Dendritic cell treated with granulocyte-macrophage colony-stimulating factor and Interleukin-4, amounts not matched to agents 40 ng/mL and 50 ng/mL, for 4 days (primary cell): ENCODE measurements around the gene MYO10.

Experiments used
- H3K27ac Mint-ChIP-seq: one replicate; pipeline ENCODE4 v1.8.0; 2022; ENCODE audit warnings: mild to moderate bottlenecking, mixed read lengths
- H3K27me3 Mint-ChIP-seq: one replicate; pipeline ENCODE4 v1.8.0; 2022; ENCODE audit warnings: mild to moderate bottlenecking, mixed read lengths
- H3K36me3 Mint-ChIP-seq: one replicate; pipeline ENCODE4 v1.8.0; 2022; ENCODE audit warnings: low read depth, mixed read lengths
- H3K4me1 Mint-ChIP-seq: one replicate; pipeline ENCODE4 v1.8.0; 2022; ENCODE audit warnings: low read depth, mixed read lengths
- H3K4me3 Mint-ChIP-seq: one replicate; pipeline ENCODE4 v1.8.0; 2022; ENCODE audit warnings: mild to moderate bottlenecking, moderate library complexity, mixed read lengths
- H3K9me3 Mint-ChIP-seq: one replicate; pipeline ENCODE4 v1.8.0; 2022; ENCODE audit warnings: mixed read lengths
- intact Hi-C: fragments of 100-400 bp; cut with micrococcal nuclease; formaldehyde crosslinking; loops from one replicate; pipeline ENCODE4 v1.15.0; 2022

The MYO10 gene

DNA sequence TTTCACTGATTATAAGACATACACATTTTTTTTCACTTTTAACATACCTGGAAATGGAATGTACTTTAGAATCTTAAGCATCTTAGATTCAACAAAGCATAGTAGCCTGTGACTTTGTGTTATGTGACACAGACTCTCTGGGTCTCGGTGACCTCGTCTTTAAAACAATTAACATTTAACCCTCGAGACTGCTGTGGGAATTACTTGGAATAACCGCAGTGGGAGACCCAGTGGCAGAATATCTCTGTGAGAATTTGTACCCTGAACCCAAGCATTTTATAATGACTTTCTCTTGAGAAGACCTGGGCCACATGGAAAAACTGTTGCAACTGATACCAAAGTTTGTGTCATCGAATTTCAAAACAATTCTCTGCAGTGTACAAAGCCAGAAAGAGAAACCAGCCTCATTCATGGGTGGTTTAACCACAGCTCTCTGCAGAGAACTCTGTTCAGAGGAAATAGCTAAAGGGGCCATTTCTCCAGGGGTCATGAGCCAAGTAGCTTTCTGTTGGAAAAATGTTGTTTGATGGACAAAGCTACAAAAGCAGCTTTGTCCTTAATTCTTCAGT is 309.3 kb downstream of the MYO10 start:
- Mint-ChIP-seq H3K36me3 (no peaks in the 10 kb centered on the region), H3K4me3 (no peak overlapping the region), H3K27ac (no peak overlapping the region), H3K4me1 (peaks cover 40% of the 10 kb centered on the region), H3K27me3 (no peaks in the 10 kb centered on the region), H3K9me3 (no peaks in the 10 kb centered on the region)
- intact Hi-C loops = no loop called here

- H3K4me1 Mint-ChIP-seq = peaks cover 40% of the 10 kb centered on the region
- H3K4me3 Mint-ChIP-seq = no peak overlapping the region
- H3K27me3 Mint-ChIP-seq = no peaks in the 10 kb centered on the region
- H3K9me3 Mint-ChIP-seq = no peaks in the 10 kb centered on the region
- no peak overlapping the region for H3K27ac Mint-ChIP-seq
- intact Hi-C loops = no loop called here
- H3K36me3 Mint-ChIP-seq = no peaks in the 10 kb centered on the region
Measured at GRCh38 chr5:16625096-16625495, 311.0 kb downstream of the MYO10 start.

GRCh38 chr5:16619136-16619535 is 317.0 kb downstream of the MYO10 start:
- H3K4me3 Mint-ChIP-seq = no peak overlapping the region
- H3K4me1 Mint-ChIP-seq = peaks cover 11% of the 10 kb centered on the region
- H3K27me3 Mint-ChIP-seq = peaks cover 17% of the 10 kb centered on the region
- H3K36me3 Mint-ChIP-seq = no peaks in the 10 kb centered on the region
- no peaks in the 10 kb centered on the region for H3K9me3 Mint-ChIP-seq
- intact Hi-C loops = no loop called here
- H3K27ac Mint-ChIP-seq = no peak overlapping the region

DNA sequence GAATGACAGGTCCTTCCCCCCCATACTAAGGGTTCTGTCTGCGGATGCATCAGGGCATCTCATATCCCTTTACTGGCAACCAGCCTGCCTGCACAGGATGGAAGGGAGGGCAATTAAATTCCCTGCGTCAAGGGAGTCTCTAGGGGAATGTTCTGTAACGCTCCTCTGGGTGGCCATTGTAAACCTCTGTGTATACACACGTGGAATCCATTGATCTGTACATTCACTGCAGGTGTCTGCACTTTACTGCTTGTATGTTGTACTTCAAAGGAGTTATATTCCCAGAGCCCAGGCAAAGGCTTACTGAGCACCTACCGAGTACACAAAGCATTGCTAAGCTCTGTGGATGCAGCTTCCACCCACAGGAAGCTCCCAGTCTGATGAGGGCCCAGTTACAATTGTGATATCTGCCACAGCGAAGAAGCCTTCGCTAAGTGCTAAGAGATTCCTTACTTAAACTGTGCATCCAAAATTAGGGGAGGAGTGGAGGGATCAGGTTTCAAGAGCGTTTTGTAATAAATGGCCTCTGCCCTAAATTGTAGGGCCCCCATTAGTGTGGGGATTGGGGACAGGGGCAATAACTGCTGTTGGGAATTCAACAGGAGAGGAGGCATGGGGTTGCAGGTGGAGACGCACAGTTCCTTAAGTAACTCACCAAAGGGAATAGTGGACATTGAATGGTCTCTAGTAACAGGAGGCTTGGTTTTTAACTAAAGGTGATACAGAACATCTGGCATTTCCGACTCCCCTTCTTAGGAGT is 317.8 kb downstream of the MYO10 start:
- intact Hi-C loops = no loop called here
- peaks cover 7% of the 10 kb centered on the region for H3K4me1 Mint-ChIP-seq
- no peaks in the 10 kb centered on the region for H3K9me3 Mint-ChIP-seq
- H3K36me3 Mint-ChIP-seq = no peaks in the 10 kb centered on the region
- H3K4me3 Mint-ChIP-seq = no peak overlapping the region
- H3K27ac Mint-ChIP-seq = no peak overlapping the region
- peaks cover 17% of the 10 kb centered on the region for H3K27me3 Mint-ChIP-seq

DNA sequence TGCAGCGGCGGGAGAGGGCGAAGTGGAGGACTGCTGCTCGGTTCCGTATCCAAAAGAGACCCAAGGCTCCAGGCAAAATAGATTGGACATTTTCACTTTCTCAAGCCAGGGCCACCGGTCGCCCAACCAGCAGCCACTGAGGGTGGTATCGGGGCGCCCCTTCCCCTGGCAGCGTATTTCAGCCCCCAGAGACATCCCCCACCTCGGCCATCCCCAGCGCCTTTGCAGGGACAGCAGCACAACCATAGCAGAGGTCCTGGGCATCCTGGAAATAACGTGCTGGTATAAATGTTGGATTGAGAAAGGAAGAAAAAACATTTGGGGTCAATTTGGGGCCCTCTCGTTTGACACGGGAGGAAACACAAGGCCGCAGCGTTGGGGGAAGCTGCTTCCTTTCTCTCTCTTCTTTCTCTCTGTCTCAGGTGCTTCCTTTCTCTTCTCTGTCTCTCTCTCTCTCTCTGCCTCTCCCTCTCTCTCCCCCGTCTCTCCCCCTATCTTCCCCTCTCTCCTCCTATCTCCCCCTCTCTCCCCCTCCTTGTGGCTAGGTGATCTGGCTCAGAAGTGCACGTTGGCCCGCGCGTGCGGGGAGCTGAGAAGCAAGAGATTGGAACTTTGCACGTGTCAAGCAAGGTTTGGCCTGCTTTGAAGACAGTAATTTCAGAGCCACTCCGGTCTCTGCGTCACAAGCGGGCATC is 318.7 kb downstream of the MYO10 start:
- peak overlapping the region; percentile 61 for H3K4me3 Mint-ChIP-seq
- H3K36me3 Mint-ChIP-seq = no peaks in the 10 kb centered on the region
- no peaks in the 10 kb centered on the region for H3K9me3 Mint-ChIP-seq
- H3K27me3 Mint-ChIP-seq = peaks cover 17% of the 10 kb centered on the region
- peaks cover 7% of the 10 kb centered on the region for H3K4me1 Mint-ChIP-seq
- H3K27ac Mint-ChIP-seq = no peak overlapping the region
- intact Hi-C loops = no loop called here

DNA sequence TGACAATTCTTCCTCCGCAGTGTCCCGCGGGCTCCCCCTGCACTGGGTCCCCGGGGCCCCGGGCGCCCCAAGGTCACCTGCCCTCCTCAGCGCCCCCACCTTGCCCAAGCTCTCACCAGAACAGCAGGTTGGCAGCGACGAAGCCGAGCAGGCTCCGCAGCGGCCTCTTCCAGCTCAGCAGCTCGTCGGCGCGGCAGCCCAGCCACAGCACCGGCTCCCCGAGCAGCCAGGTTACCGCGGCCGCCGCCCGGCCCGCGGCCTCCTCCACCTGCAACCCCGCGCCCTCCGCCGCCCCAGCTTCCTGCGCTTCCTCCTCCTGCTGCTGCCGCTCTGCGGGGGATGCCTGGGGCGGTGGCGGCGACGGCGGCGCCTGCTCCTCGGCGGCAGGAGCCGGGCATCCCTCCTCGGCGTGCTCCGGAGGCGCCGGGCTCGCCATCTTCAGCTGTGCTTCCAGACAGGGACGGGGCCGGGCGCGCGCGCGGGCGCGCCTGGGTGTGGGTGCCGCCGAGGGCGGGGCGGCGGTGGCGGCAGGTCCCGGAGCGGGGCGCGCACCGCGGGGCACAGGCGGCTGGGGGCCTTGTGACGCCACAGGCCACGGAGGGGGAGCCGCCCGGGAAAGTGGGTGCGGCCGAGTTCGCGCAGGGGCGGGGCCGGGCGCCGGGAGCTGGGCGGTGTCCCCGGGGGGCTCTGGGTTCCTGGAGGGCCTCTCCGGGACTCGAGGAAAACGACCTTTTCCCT is 319.4 kb downstream of the MYO10 start, which contains the start of gene RETREG1:
RETREG1 (minus strand) TSS at position 462 of the 738 bp plus-strand sequence; CDS start at position 436, 26 bp downstream.
- Mint-ChIP-seq H3K27me3 (peaks cover 17% of the 10 kb centered on the region), H3K4me1 (peaks cover 7% of the 10 kb centered on the region), H3K36me3 (no peaks in the 10 kb centered on the region), H3K4me3 (peak within 1 kb of the TSS; percentile 84), H3K9me3 (no peaks in the 10 kb centered on the region), H3K27ac (peak within 1 kb of the TSS; percentile 60)
- intact Hi-C loops = no loop called here

DNA sequence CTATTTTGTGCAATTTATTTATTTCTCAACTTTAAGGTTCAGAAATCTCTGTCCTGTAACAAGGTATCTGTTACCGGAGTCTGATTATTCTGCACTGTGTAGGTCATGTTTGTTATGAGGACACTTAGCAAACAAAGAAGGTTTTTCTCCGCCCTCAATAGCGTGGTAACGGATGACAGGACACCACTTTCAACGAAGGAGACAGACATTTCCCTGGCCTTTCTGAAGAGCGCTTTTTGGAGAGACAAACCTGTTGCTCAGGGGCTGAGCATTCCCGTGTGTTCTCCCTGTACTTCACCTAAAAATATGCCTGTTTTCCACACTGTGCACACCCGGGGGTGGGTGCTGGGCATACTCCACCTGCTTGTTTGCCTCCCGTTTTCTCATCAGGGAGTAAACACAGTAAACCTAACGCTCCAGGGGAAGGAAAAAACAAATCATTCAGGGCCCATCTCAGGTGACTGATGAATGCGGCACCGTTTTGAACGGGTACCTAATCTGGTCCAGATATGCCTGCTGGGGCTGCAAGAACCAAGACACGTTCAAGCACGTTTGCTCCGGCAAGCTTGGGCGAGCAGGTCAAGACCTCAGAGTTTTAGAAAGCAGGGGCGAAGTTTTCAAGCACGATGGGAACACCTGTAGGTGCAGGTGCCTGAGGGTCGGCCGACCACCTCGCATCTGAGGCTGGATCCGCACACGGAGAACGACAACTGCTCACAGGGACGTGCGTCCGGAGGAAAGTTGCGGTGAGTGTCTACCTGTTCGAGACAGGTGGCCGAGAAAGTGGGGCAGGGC is 320.1 kb downstream of the MYO10 start:
- Mint-ChIP-seq H3K27ac (peak overlapping the region; percentile 60), H3K4me1 (peaks cover 7% of the 10 kb centered on the region), H3K9me3 (no peaks in the 10 kb centered on the region), H3K36me3 (no peaks in the 10 kb centered on the region), H3K27me3 (peaks cover 17% of the 10 kb centered on the region), H3K4me3 (peak overlapping the region; percentile 84)
- intact Hi-C loops = no loop called here

DNA sequence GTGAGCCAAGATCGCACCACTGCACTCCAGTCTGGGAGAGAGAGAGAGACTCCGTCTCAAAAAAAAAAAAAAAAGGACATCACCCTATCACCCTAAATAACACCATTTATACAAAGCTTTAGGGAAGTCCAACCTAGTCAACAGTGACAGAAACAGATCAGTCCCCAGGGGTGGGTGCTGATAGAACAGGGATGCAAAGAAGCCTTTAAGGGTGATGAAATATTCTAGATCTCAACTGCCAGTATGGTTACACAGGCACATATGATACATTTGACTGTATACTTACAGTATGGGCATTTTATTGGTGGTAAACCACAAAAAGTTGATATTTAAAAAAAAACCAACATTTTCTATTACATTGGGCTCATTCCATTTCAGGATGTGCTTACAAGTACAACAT is 324.1 kb downstream of the MYO10 start:
- Mint-ChIP-seq H3K9me3 (no peaks in the 10 kb centered on the region), H3K4me3 (no peak overlapping the region), H3K27me3 (peaks cover 17% of the 10 kb centered on the region), H3K4me1 (peaks cover 7% of the 10 kb centered on the region), H3K27ac (no peak overlapping the region), H3K36me3 (no peaks in the 10 kb centered on the region)
- intact Hi-C loops = no loop called here
